Thymus (tissue), 11 donors: Measurements from ENCODE around the gene PBX3. TPM values are rescaled to one million over a fixed set of nuclear protein-coding genes. Genes with fewer than 3 reads are reported as not detected.

ENCODE experiments used
- DNase-seq, 9 donors: peaks; one replicate each; pipeline ENCODE4 v3.0.0-alpha.2; 2013; ENCODE audit warnings: low spot score in 9 of 9, low read depth in 6 of 9, missing footprints in 1 of 9
- H3K27ac ChIP-seq, 2 donors: one replicate each; pipeline ENCODE4 v1.5.1; 2013; ENCODE audit warnings: control low read depth in 1 of 2, low read depth in 1 of 2, low read length in 1 of 2, mild to moderate bottlenecking in 1 of 2, moderate library complexity in 1 of 2
- H3K27me3 ChIP-seq, 2 donors: one replicate each; pipeline ENCODE4 v1.5.1; 2013; ENCODE audit warnings: low read length in 1 of 2; ENCODE audit not compliant: control insufficient read depth in 2 of 2, insufficient read depth in 1 of 2
- H3K36me3 ChIP-seq, 2 donors: one replicate each; pipeline ENCODE4 v1.5.1; 2013; ENCODE audit warnings: low read length in 1 of 2, mild to moderate bottlenecking in 1 of 2, moderate library complexity in 1 of 2; ENCODE audit not compliant: control insufficient read depth in 2 of 2, insufficient read depth in 2 of 2
- H3K4me1 ChIP-seq, 2 donors: one replicate each; pipeline ENCODE4 v1.5.1; 2013; ENCODE audit warnings: low read length in 2 of 2; ENCODE audit not compliant: control insufficient read depth in 2 of 2, insufficient read depth in 2 of 2
- H3K4me3 ChIP-seq, 2 donors: one replicate each; pipeline ENCODE4 v1.5.1; 2013; ENCODE audit warnings: low read length in 2 of 2, control low read depth in 1 of 2, mild to moderate bottlenecking in 1 of 2
- H3K9me3 ChIP-seq, 2 donors: one replicate each; pipeline ENCODE4 v1.5.1; 2013; ENCODE audit warnings: low read length in 1 of 2, mild to moderate bottlenecking in 1 of 2; ENCODE audit not compliant: control insufficient read depth in 2 of 2, insufficient read depth in 1 of 2
- WGBS: extraction: QIAGEN DNeasy Blood & Tissue Kit; methylation state at CpG from one replicate; pipeline ENCODE4 v1.1.7; 2013; 5-methylcytosine and 5-hydroxymethylcytosine counted together
- polyA plus RNA-seq: library from polyadenylated mRNA; stranded (reverse); fragments of 200-250 nt; gene quantifications from one replicate; pipeline ENCODE4 v1.2.3, GENCODE V29; 2013
- total RNA-seq: library from RNA; stranded (reverse); fragments of 120-200 nt; gene quantifications from one replicate; pipeline ENCODE4 v1.2.4, GENCODE V29; 2013
- donor health status: healthy.

The PBX3 gene
- total and polyA plus RNA-seq, 2 donors: 16.2 to 21.4 TPM

GRCh38 chr9:125803526-125803925 lies 56.4 kb downstream of the PBX3 start:
- no peak overlapping the region for H3K27ac ChIP-seq
- DNase-seq: no peak
- WGBS: 99% methylated on average over 2 of the region's 2 CpGs
- no peaks in the 10 kb centered on the region for H3K9me3 ChIP-seq
- H3K4me1 ChIP-seq: no peaks in the 10 kb centered on the region
- H3K27me3 ChIP-seq: no peaks in the 10 kb centered on the region
- H3K4me3 ChIP-seq: no peak overlapping the region
- H3K36me3 ChIP-seq: no peaks in the 10 kb centered on the region

- no peak for DNase-seq
- no peaks in the 10 kb centered on the region for H3K36me3 ChIP-seq
- no peaks in the 10 kb centered on the region for H3K4me1 ChIP-seq
- no peaks in the 10 kb centered on the region for H3K27me3 ChIP-seq
- H3K9me3 ChIP-seq: no peaks in the 10 kb centered on the region
- 98% methylated on average over 2 of the region's 2 CpGs for WGBS
- no peak overlapping the region for H3K27ac ChIP-seq
- H3K4me3 ChIP-seq: no peak overlapping the region
Measured at GRCh38 chr9:125805057-125805456, 57.9 kb downstream of the PBX3 start.

GRCh38 chr9:125805586-125805985 lies 58.4 kb downstream of the PBX3 start:
- Histone ChIP-seq H3K4me1 (no peaks in the 10 kb centered on the region), H3K9me3 (no peaks in the 10 kb centered on the region), H3K27ac (no peak overlapping the region), H3K27me3 (no peaks in the 10 kb centered on the region), H3K36me3 (no peaks in the 10 kb centered on the region), H3K4me3 (no peak overlapping the region)
- DNase-seq: no peak

GRCh38 chr9:125807079-125807478 lies 59.9 kb downstream of the PBX3 start:
- DNase-seq: no peak
- Histone ChIP-seq H3K36me3 (no peaks in the 10 kb centered on the region), H3K27me3 (no peaks in the 10 kb centered on the region), H3K4me1 (no peaks in the 10 kb centered on the region), H3K27ac (no peak overlapping the region), H3K4me3 (no peak overlapping the region), H3K9me3 (no peaks in the 10 kb centered on the region)
- 97% methylated on average over 3 of the region's 3 CpGs for WGBS

- no peak overlapping the region for H3K27ac ChIP-seq
- H3K4me1 ChIP-seq: no peaks in the 10 kb centered on the region
- H3K27me3 ChIP-seq: no peaks in the 10 kb centered on the region
- DNase-seq: no peak
- no peaks in the 10 kb centered on the region for H3K36me3 ChIP-seq
- H3K4me3 ChIP-seq: no peak overlapping the region
- no peaks in the 10 kb centered on the region for H3K9me3 ChIP-seq
Measured at GRCh38 chr9:125810161-125810560, 63.0 kb downstream of the PBX3 start.

GRCh38 chr9:125811002-125811401 lies 63.8 kb downstream of the PBX3 start:
- Histone ChIP-seq H3K4me3 (no peak overlapping the region), H3K4me1 (no peaks in the 10 kb centered on the region), H3K9me3 (no peaks in the 10 kb centered on the region), H3K27ac (no peak overlapping the region), H3K27me3 (no peaks in the 10 kb centered on the region), H3K36me3 (no peaks in the 10 kb centered on the region)
- WGBS: 97% methylated on average over 3 of the region's 3 CpGs
- no peak for DNase-seq

- Histone ChIP-seq H3K4me1 (no peaks in the 10 kb centered on the region), H3K27me3 (no peaks in the 10 kb centered on the region), H3K4me3 (no peak overlapping the region), H3K36me3 (no peaks in the 10 kb centered on the region), H3K27ac (no peak overlapping the region), H3K9me3 (no peaks in the 10 kb centered on the region)
- 96% methylated on average over 6 of the region's 6 CpGs for WGBS
- no peak for DNase-seq
Measured at GRCh38 chr9:125812403-125812802, 65.2 kb downstream of the PBX3 start.

- Histone ChIP-seq H3K4me1 (peaks cover 3 to 5% of the 10 kb centered on the region in 2 donors), H3K27me3 (no peaks in the 10 kb centered on the region), H3K27ac (no peak overlapping the region), H3K9me3 (no peaks in the 10 kb centered on the region), H3K4me3 (no peak overlapping the region), H3K36me3 (no peaks in the 10 kb centered on the region)
- no peak for DNase-seq
- 100% methylated on average over 1 of the region's 1 CpG for WGBS
Measured at GRCh38 chr9:125815568-125815967, 68.4 kb downstream of the PBX3 start.

GRCh38 chr9:125816321-125816720 lies 69.1 kb downstream of the PBX3 start:
- H3K27ac ChIP-seq: no peak overlapping the region
- WGBS: over 99% methylated on average over 5 of the region's 5 CpGs

More at GRCh38 chr9:125816321-125816720, 69.1 kb downstream of the PBX3 start:
- H3K9me3 ChIP-seq: no peaks in the 10 kb centered on the region
- DNase-seq: no peak
- H3K4me3 ChIP-seq: no peak overlapping the region
- no peaks in the 10 kb centered on the region for H3K27me3 ChIP-seq
- no peaks in the 10 kb centered on the region for H3K36me3 ChIP-seq
- H3K4me1 ChIP-seq: peaks cover 3 to 5% of the 10 kb centered on the region in 2 donors
